ENCODE results near the gene WNT5A.

GRCh38 chr3:55446850-55447249, 40.3 kb downstream of the WNT5A start:
- TF ChIP-seq POLR2A (IDR thresholded peaks at IDR 0.05): no peak
- TF ChIP-seq, protein P1, sequence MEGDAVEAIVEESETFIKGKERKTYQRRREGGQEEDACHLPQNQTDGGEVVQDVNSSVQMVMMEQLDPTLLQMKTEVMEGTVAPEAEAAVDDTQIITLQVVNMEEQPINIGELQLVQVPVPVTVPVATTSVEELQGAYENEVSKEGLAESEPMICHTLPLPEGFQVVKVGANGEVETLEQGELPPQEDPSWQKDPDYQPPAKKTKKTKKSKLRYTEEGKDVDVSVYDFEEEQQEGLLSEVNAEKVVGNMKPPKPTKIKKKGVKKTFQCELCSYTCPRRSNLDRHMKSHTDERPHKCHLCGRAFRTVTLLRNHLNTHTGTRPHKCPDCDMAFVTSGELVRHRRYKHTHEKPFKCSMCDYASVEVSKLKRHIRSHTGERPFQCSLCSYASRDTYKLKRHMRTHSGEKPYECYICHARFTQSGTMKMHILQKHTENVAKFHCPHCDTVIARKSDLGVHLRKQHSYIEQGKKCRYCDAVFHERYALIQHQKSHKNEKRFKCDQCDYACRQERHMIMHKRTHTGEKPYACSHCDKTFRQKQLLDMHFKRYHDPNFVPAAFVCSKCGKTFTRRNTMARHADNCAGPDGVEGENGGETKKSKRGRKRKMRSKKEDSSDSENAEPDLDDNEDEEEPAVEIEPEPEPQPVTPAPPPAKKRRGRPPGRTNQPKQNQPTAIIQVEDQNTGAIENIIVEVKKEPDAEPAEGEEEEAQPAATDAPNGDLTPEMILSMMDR (IDR thresholded peaks at IDR 0.05): no peak

Data from lower leg skin (tissue), 3 donors.